Measurements from ENCODE around the gene LRRC2.
"Not testable (repeated sequence)": the region's sequence is repeated elsewhere in the genome, so short reads cannot be mapped to it uniquely, and the experiment has no call there.

The LRRC2 gene

GRCh38 chr3:46524832-46525231 lies 41.3 kb downstream of the LRRC2 start:
- H3K27ac ChIP-seq (ENCODE audit: low read length) = no peak overlapping the region
- no peaks in the 10 kb centered on the region for H4K20me1 ChIP-seq (ENCODE audit: insufficient read depth, low read length)
- no peak overlapping the region for H3K4me3 ChIP-seq (ENCODE audit: low read depth in 1 of 2, low read length in 2 of 2)
- no peak overlapping the region for H3K9ac ChIP-seq (ENCODE audit: low read depth, low read length)
- no peaks in the 10 kb centered on the region for H3K9me3 ChIP-seq (ENCODE audit: insufficient read depth, low read length, severe bottlenecking)
- no peak overlapping the region for H2AFZ ChIP-seq (ENCODE audit: low read depth, low read length)
- DNase-seq (no peak), ATAC-seq (ENCODE audit: insufficient read depth, low read depth) (no peak)
- H3K4me2 ChIP-seq (ENCODE audit: insufficient read depth, low read length) = no peak overlapping the region
- H3K27me3 ChIP-seq (ENCODE audit: insufficient read depth, low read length, poor library complexity) = no peaks in the 10 kb centered on the region
- TF ChIP-seq CTCF (IDR thresholded peaks at IDR 0.05; ENCODE audit: borderline replicate concordance, extremely low read depth, low read length, poor library complexity, severe bottlenecking) (no peak), EZH2 (IDR thresholded peaks at IDR 0.05; ENCODE audit: borderline replicate concordance, low read depth, low read length, severe bottlenecking) (no peak)
- H3K36me3 ChIP-seq (ENCODE audit: insufficient read depth, low read length) = no peaks in the 10 kb centered on the region
- peaks cover 6% of the 10 kb centered on the region for H3K4me1 ChIP-seq (ENCODE audit: insufficient read depth, low read length)
- no peaks in the 10 kb centered on the region for H3K79me2 ChIP-seq (ENCODE audit: insufficient read depth, low read length)

DNA sequence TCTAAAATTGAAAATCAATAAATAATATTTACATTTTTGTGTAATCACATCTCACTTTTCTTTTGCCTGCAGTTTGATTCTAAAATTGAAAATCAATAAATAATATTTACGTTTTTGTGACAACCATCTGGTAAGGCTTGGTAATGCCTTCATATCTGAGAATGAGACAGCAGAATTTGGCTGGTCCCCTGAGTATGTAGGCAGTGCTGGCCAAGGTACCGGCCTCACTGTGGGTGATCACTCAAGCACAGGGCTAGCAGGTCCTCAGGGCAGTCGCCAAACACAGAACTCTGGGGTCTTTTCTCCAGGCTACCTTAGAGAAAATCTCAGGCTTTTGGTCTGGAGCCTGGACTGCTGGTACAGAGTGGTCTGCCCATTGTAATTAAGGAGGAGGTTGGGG lies 42.1 kb downstream of the LRRC2 start:
- no peaks in the 10 kb centered on the region for H3K36me3 ChIP-seq (ENCODE audit: insufficient read depth, low read length)
- H3K4me2 ChIP-seq (ENCODE audit: insufficient read depth, low read length) = no peak overlapping the region
- peaks cover 6% of the 10 kb centered on the region for H3K4me1 ChIP-seq (ENCODE audit: insufficient read depth, low read length)
- ATAC-seq (ENCODE audit: insufficient read depth, low read depth) (no peak), DNase-seq (no peak)
- H3K9me3 ChIP-seq (ENCODE audit: insufficient read depth, low read length, severe bottlenecking) = no peaks in the 10 kb centered on the region
- H3K27me3 ChIP-seq (ENCODE audit: insufficient read depth, low read length, poor library complexity) = no peaks in the 10 kb centered on the region
- no peak overlapping the region for H3K4me3 ChIP-seq (ENCODE audit: low read depth in 1 of 2, low read length in 2 of 2)
- no peaks in the 10 kb centered on the region for H4K20me1 ChIP-seq (ENCODE audit: insufficient read depth, low read length)
- no peaks in the 10 kb centered on the region for H3K79me2 ChIP-seq (ENCODE audit: insufficient read depth, low read length)
- no peak overlapping the region for H2AFZ ChIP-seq (ENCODE audit: low read depth, low read length)
- no peak overlapping the region for H3K27ac ChIP-seq (ENCODE audit: low read length)
- H3K9ac ChIP-seq (ENCODE audit: low read depth, low read length) = no peak overlapping the region
- TF ChIP-seq CTCF (IDR thresholded peaks at IDR 0.05; ENCODE audit: borderline replicate concordance, extremely low read depth, low read length, poor library complexity, severe bottlenecking) (no peak), EZH2 (IDR thresholded peaks at IDR 0.05; ENCODE audit: borderline replicate concordance, low read depth, low read length, severe bottlenecking) (no peak)

- Histone ChIP-seq H3K27ac (ENCODE audit: low read length) (no peak overlapping the region), H3K9ac (ENCODE audit: low read depth, low read length) (no peak overlapping the region), H3K36me3 (ENCODE audit: insufficient read depth, low read length) (no peaks in the 10 kb centered on the region), H3K4me2 (ENCODE audit: insufficient read depth, low read length) (no peak overlapping the region), H3K79me2 (ENCODE audit: insufficient read depth, low read length) (no peaks in the 10 kb centered on the region), H3K4me3 (ENCODE audit: low read depth in 1 of 2, low read length in 2 of 2) (no peak overlapping the region), H3K4me1 (ENCODE audit: insufficient read depth, low read length) (peaks cover 6% of the 10 kb centered on the region), H2AFZ (ENCODE audit: low read depth, low read length) (no peak overlapping the region), H4K20me1 (ENCODE audit: insufficient read depth, low read length) (no peaks in the 10 kb centered on the region), H3K27me3 (ENCODE audit: insufficient read depth, low read length, poor library complexity) (no peaks in the 10 kb centered on the region), H3K9me3 (ENCODE audit: insufficient read depth, low read length, severe bottlenecking) (no peaks in the 10 kb centered on the region)
- ATAC-seq (ENCODE audit: insufficient read depth, low read depth) = no peak
- no peak for DNase-seq
- no peak for TF ChIP-seq EZH2 (IDR thresholded peaks at IDR 0.05; ENCODE audit: borderline replicate concordance, low read depth, low read length, severe bottlenecking)
- no peak for TF ChIP-seq CTCF (IDR thresholded peaks at IDR 0.05; ENCODE audit: borderline replicate concordance, extremely low read depth, low read length, poor library complexity, severe bottlenecking)
Observed at GRCh38 chr3:46523556-46523955, 42.5 kb downstream of the LRRC2 start.

- ATAC-seq (ENCODE audit: insufficient read depth, low read depth); H3K9me3 ChIP-seq (ENCODE audit: insufficient read depth, low read length, severe bottlenecking); H3K9ac ChIP-seq (ENCODE audit: low read depth, low read length); H2AFZ ChIP-seq (ENCODE audit: low read depth, low read length); DNase-seq; H3K4me2 ChIP-seq (ENCODE audit: insufficient read depth, low read length); H3K27ac ChIP-seq (ENCODE audit: low read length); H3K27me3 ChIP-seq (ENCODE audit: insufficient read depth, low read length, poor library complexity); H4K20me1 ChIP-seq (ENCODE audit: insufficient read depth, low read length); H3K4me1 ChIP-seq (ENCODE audit: insufficient read depth, low read length); H3K79me2 ChIP-seq (ENCODE audit: insufficient read depth, low read length); H3K4me3 ChIP-seq (ENCODE audit: low read depth in 1 of 2, low read length in 2 of 2); H3K36me3 ChIP-seq (ENCODE audit: insufficient read depth, low read length): not testable (repeated sequence)
Observed at GRCh38 chr3:46522201-46522600, 43.9 kb downstream of the LRRC2 start.

Data from DND-41 (cell line).